SK-N-SH treated with all-trans-retinoic acid at 6 μM for 48 hours (cell line): ENCODE results near the gene CHD1L.

ENCODE experiments used
- ATAC-seq: fragments of 200-7000 bp; cut with Tn5 transposase; 3 replicates; pipeline ENCODE4 v1.9.1; 2020; ENCODE audit warnings: mild to moderate bottlenecking, moderate library complexity
- ARNTL ChIP-seq: fragments of 450-650 bp; formaldehyde crosslinking; IDR thresholded peaks from 2 replicates; pipeline ENCODE4 v1.5.0; 2020; ENCODE audit warnings: low read depth, mild to moderate bottlenecking, moderate library complexity, borderline replicate concordance
- BACH2 ChIP-seq: fragments of 250-450 bp; sonication (Bioruptor Pico); IDR thresholded peaks from 2 replicates; pipeline ENCODE4 v1.9.0; 2021; ENCODE audit warnings: mild to moderate bottlenecking, borderline replicate concordance
- CSDC2 ChIP-seq: fragments of 250-450 bp; sonication (Bioruptor Pico); IDR thresholded peaks from 2 replicates; pipeline ENCODE4 v1.5.0; 2020; ENCODE audit warnings: mild to moderate bottlenecking, moderate library complexity
- CSRNP3 ChIP-seq: fragments of 250-450 bp; sonication (Bioruptor Pico); IDR thresholded peaks from 2 replicates; pipeline ENCODE4 v1.5.1; 2021; ENCODE audit warnings: mild to moderate bottlenecking, moderate library complexity
- GLIS3 ChIP-seq: fragments of 250-450 bp; sonication (Bioruptor Pico); IDR thresholded peaks from 2 replicates; pipeline ENCODE4 v1.5.0; 2020; ENCODE audit warnings: mild to moderate bottlenecking, moderate library complexity
- ISL1 ChIP-seq: fragments of 250-450 bp; sonication (Bioruptor Pico); IDR thresholded peaks from 2 replicates; pipeline ENCODE4 v2.1.2; 2022; ENCODE audit warnings: mild to moderate bottlenecking, moderate library complexity
- OSR1 ChIP-seq: fragments of 250-450 bp; sonication (Bioruptor Pico); IDR thresholded peaks from 2 replicates; pipeline ENCODE4 v1.8.0; 2022; ENCODE audit warnings: moderate library complexity, mild to moderate bottlenecking, inconsistent platforms
- PATZ1 ChIP-seq: fragments of 250-450 bp; sonication (Bioruptor Pico); IDR thresholded peaks from 2 replicates; pipeline ENCODE4 v1.8.0; 2020; ENCODE audit warnings: mild to moderate bottlenecking, moderate library complexity, borderline replicate concordance
- POU6F1 ChIP-seq: fragments of 250-450 bp; sonication (Bioruptor Pico); IDR thresholded peaks from 2 replicates; pipeline ENCODE4 v1.8.0; 2021; ENCODE audit warnings: low read depth, mild to moderate bottlenecking, moderate library complexity, borderline replicate concordance
- PPARA ChIP-seq: fragments of 250-450 bp; sonication (Bioruptor Pico); IDR thresholded peaks from 2 replicates; pipeline ENCODE4 v1.5.0; 2020; ENCODE audit warnings: mild to moderate bottlenecking, borderline replicate concordance
- RARB ChIP-seq: fragments of 250-450 bp; sonication (Bioruptor Pico); IDR thresholded peaks from 2 replicates; pipeline ENCODE4 v1.8.0; 2021; ENCODE audit warnings: mild to moderate bottlenecking, moderate library complexity
- SNAI2 ChIP-seq: fragments of 250-450 bp; sonication (Bioruptor Pico); IDR thresholded peaks from 2 replicates; pipeline ENCODE4 v1.5.0; 2020; ENCODE audit warnings: mild to moderate bottlenecking, moderate library complexity
- TCF4 ChIP-seq: fragments of 250-450 bp; sonication (Bioruptor Pico); IDR thresholded peaks from 2 replicates; pipeline ENCODE4 v1.8.0; 2021; ENCODE audit warnings: mild to moderate bottlenecking, moderate library complexity, borderline replicate concordance
- TOX ChIP-seq: fragments of 250-450 bp; sonication (Bioruptor Pico); IDR thresholded peaks from 2 replicates; pipeline ENCODE4 v1.8.0; 2021; ENCODE audit warnings: mild to moderate bottlenecking, moderate library complexity, borderline replicate concordance
- TSHZ2 ChIP-seq: fragments of 250-450 bp; sonication (Bioruptor Pico); IDR thresholded peaks from 2 replicates; pipeline ENCODE4 v1.5.0; 2020; ENCODE audit warnings: mild to moderate bottlenecking, moderate library complexity
- ZC3H10 ChIP-seq: fragments of 250-450 bp; sonication (Bioruptor Pico); IDR thresholded peaks from 2 replicates; pipeline ENCODE4 v1.5.1; 2021; ENCODE audit warnings: mild to moderate bottlenecking, moderate library complexity
- ZFP3 ChIP-seq: fragments of 250-450 bp; sonication (Bioruptor Pico); IDR thresholded peaks from 2 replicates; pipeline ENCODE4 v1.5.0; 2020; ENCODE audit warnings: mild to moderate bottlenecking, moderate library complexity
- ZFP30 ChIP-seq: fragments of 450-650 bp; formaldehyde crosslinking; IDR thresholded peaks from 2 replicates; pipeline ENCODE4 v1.5.0; 2022; ENCODE audit warnings: mild to moderate bottlenecking, moderate library complexity
- ZNF565 ChIP-seq: fragments of 450-650 bp; formaldehyde crosslinking; conservative IDR thresholded peaks from 2 replicates; pipeline ENCODE4 v1.5.0; 2020; ENCODE audit warnings: low read depth, mild to moderate bottlenecking, moderate library complexity
- ZNF70 ChIP-seq: fragments of 450-650 bp; formaldehyde crosslinking; IDR thresholded peaks from 2 replicates; pipeline ENCODE4 v1.5.0; 2020; ENCODE audit warnings: mild to moderate bottlenecking, moderate library complexity
- ZNF8 ChIP-seq: fragments of 450-650 bp; formaldehyde crosslinking; IDR thresholded peaks from 2 replicates; pipeline ENCODE4 v1.5.0; 2020; ENCODE audit warnings: mild to moderate bottlenecking, moderate library complexity

Gene CHD1L

GRCh38 chr1:147209825-147210821 lies 32.4 kb upstream of the CHD1L start:
- TF ChIP-seq ZFP30: no peak
- no peak for TF ChIP-seq ZNF70 (CRISPR knock-in tag)
- TF ChIP-seq ZC3H10: no peak
- TF ChIP-seq, all 23 proteins: peak for 0

GRCh38 chr1:147210987-147211386 lies 31.5 kb upstream of the CHD1L start:
- TF ChIP-seq GLIS3 (CRISPR knock-in tag) (no peak), ZNF8 (no peak), OSR1 (CRISPR knock-in tag) (no peak), CSRNP3 (CRISPR knock-in tag) (no peak), ZNF565 (CRISPR knock-in tag) (no peak), PPARA (CRISPR knock-in tag) (no peak), CSDC2 (CRISPR knock-in tag) (no peak), PATZ1 (no peak), POU6F1 (CRISPR knock-in tag) (no peak), TSHZ2 (CRISPR knock-in tag) (no peak), ZFP3 (no peak), RARB (CRISPR knock-in tag) (no peak), ISL1 (no peak), ZFP30 (no peak), TCF4 (CRISPR knock-in tag) (no peak)
- ATAC-seq: no peak

More at GRCh38 chr1:147209825-147210821, 32.4 kb upstream of the CHD1L start:
- no peak for ATAC-seq

- ATAC-seq: no peak
- no peak for TF ChIP-seq TOX
Observed at GRCh38 chr1:147211577-147211976, 30.9 kb upstream of the CHD1L start.

- no peak for TF ChIP-seq SNAI2 (CRISPR knock-in tag)
- TF ChIP-seq TOX: no peak
- no peak for TF ChIP-seq CSDC2 (CRISPR knock-in tag)
- TF ChIP-seq POU6F1 (CRISPR knock-in tag): no peak
- no peak for TF ChIP-seq GLIS3 (CRISPR knock-in tag)
- TF ChIP-seq ARNTL (CRISPR knock-in tag): no peak
- TF ChIP-seq ZNF565 (CRISPR knock-in tag): no peak
- no peak for TF ChIP-seq PATZ1
- no peak for TF ChIP-seq CSRNP3 (CRISPR knock-in tag)
- no peak for TF ChIP-seq ZFP30
- no peak for TF ChIP-seq BACH2
- no peak for TF ChIP-seq TCF4 (CRISPR knock-in tag)
- no peak for TF ChIP-seq OSR1 (CRISPR knock-in tag)
- TF ChIP-seq ZC3H10: no peak
- no peak for TF ChIP-seq ISL1
- no peak for TF ChIP-seq PPARA (CRISPR knock-in tag)
- TF ChIP-seq RARB (CRISPR knock-in tag): no peak
- ATAC-seq: no peak
Observed at GRCh38 chr1:147213271-147213670, 29.2 kb upstream of the CHD1L start.
